Stimulated activated naive CD8-positive, alpha-beta T cell treated with anti-CD3 and anti-CD28 coated beads, Interleukin-15, Interleukin-2, amounts not matched to agents 100 U/mL and 50 U/mL, for 24 hours (primary cell): Measurements from ENCODE around the gene RPL36.
"Not testable (repeated sequence)": the region's sequence is repeated elsewhere in the genome, so short reads cannot be mapped to it uniquely, and the experiment has no call there.

Experiments used
- ATAC-seq: fragments of 150-1000 bp; cut with Tn5 transposase; one replicate; pipeline ENCODE4 v1.10.0; 2021
- DNase-seq: peaks from one replicate; pipeline ENCODE4 v3.0.0; 2021

Gene RPL36

GRCh38 chr19:5674714-5675113 lies 15.4 kb upstream of the RPL36 start:
- ATAC-seq: no peak
- DNase-seq: no peak

- DNase-seq (no peak), ATAC-seq (no peak)
Observed at GRCh38 chr19:5676105-5676771, 13.9 kb upstream of the RPL36 start.

GRCh38 chr19:5676772-5677105 lies 13.4 kb upstream of the RPL36 start:
- DNase-seq (no peak), ATAC-seq (no peak)

DNA sequence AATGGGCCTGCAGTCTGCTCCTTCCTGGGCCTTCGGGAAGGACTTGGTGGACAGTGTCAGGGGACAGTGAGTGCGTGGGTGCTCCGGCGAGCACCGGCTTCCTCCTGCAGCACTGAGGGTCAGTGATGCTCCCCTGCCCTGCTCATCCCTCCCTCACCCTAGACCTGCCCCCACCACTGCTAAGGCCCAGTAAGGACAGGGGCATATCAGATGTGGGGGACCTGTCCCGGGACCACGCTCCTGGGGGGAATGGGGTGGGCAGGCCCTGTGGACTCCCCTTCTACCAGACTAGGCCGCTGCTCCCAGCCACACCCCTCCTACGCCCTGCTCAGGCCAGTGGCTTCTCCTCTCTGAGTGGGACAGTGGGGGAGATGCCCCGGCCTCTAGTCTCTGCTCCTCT lies 13.0 kb upstream of the RPL36 start:
- ATAC-seq: no peak
- DNase-seq: no peak

DNA sequence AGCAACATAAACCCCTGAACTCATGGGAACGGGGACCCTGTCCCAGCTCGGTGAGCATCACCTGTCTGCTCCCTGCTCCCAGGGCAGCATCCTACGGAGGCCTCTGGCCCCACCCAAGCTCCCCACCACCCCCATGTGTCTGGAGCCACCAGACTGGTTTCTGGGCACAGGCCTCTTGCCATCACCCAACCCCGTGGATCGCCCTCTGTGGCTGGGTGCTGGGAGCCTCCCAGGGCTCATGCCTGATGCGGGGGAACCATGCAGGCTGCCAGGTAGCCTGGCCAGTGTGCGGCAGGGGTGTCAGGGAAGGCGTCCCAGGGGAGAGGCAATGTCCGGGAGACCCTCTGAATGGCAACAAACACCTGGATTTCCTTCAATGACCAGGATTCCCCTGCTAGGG lies 12.5 kb upstream of the RPL36 start:
- ATAC-seq: no peak
- no peak for DNase-seq

DNA sequence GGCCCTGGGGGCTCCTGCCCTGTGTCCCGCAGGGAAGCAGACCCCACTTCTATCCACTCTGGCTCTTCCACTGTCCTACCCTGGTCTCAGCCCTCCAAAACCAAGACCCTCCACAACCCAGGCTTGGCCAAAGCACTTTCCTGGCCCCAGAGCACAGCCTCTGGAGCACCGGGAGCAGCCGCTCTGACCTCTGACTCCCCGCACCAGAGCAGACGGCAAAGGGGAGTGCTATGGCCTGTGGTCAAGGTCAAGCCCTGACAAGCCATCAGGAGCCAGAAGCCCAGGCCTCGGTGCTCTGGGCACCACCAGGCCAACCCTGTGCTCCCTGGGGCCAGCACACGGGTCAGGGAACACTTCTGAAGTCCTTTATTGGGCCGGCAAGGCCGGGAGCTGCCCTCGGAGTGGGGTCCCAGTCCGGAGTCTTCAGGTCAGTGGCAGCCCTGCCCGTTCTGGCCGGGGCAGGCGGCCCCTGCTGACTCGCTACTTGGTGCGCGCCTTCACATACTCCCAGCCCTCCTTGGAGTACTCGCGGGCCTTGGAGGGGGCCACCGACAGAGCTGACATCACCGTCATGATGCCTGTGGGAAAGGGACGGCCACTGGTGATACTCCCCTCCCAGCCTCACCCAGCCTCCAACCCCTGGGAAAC lies 11.9 kb upstream of the RPL36 start:
- DNase-seq: no peak
- ATAC-seq: no peak

DNA sequence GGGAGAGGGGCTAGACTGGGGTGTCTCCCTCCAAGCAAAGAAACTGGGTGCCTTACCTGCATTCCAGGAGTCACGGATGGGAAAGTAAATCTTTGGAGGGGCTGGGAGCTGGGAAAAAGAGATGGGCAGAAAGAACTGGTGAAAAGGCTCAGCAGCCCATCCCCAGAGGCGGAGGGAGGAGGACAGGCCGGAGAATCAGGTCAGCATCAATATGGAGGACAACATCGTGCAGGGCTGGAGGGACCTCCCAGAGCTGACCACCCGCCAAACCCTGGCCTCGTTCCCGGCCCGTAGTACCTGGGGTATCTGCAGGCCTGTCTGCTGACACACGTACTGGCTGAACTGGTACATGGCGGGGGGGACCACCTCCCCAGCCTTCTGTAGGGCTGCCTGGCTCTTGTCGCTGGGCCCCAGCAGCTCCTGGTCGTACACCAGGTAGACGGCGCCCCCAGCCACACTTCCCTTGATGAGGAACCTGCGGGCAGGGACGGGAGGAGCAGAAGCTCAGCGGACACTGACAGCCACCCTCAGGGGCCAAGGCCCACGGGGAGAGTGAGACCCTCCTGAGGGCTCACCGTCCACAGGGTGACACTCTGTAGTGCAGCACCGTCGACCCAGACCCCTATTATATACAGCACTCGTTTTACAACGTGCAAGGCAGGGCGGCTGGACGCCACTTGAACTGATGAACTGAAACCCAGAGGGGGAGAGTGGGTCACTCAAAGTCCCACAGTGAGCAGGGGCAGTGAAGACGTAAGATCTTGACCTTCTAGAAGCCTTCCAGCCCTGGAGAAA lies 10.6 kb upstream of the RPL36 start:
- ATAC-seq (no peak), DNase-seq (no peak)

- DNase-seq (no peak), ATAC-seq (no peak)
Observed at GRCh38 chr19:5680084-5680436, 10.0 kb upstream of the RPL36 start.

GRCh38 chr19:5680437-5681368 lies 9.4 kb upstream of the RPL36 start, which contains the start of the genes HSD11B1L and MICOS13:
TSS of gene HSD11B1L (plus strand) at chr19:5681027. CDS start at chr19:5684833, 3,806 bp downstream.
TSS of gene MICOS13 (minus strand) at chr19:5680516. CDS start at chr19:5680486, 30 bp downstream.
- peak; percentile 97 for DNase-seq
- ATAC-seq: peak; percentile 96

DNA sequence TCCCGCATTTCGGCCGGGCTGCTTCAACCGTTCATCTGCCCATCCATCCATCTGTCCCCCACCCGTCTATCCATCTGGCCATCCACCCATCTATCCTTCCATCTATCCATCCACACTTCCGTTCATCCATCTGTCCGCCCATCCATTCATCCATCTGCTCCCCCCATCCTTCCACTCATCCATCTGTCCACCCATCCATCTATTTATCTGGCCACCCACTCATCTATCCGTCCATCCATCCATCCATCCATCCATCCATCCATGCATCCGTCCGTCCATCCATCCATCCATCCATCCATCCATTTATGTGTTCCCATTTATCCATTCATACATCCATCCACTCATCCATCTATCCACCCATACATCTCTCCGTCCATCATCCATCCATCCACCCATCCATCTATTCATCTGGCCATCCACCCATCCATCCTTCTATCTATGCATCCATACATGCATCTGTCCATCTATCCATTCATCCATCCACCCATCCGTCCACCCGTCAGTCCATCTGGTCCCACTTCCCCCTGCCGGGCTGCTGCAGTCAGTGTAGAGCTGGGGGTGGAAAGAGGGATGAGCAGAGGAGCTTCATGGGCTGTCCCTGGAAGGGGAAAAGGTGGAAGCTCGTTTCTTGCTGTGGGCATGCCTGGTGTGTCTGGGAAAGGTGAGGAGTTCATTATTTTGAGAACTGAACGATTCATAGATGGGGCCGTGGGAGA lies 8.5 kb upstream of the RPL36 start:
- no peak for ATAC-seq

GRCh38 chr19:5682107-5682482 lies 8.0 kb upstream of the RPL36 start:
- ATAC-seq: no peak

More for the DNA sequence above, 8.5 kb upstream of the RPL36 start:
- DNase-seq: no peak

GRCh38 chr19:5683177-5683886 lies 6.8 kb upstream of the RPL36 start:
- no peak for ATAC-seq
- DNase-seq: no peak

More at GRCh38 chr19:5682107-5682482, 8.0 kb upstream of the RPL36 start:
- no peak for DNase-seq

GRCh38 chr19:5684694-5685430 lies 5.2 kb upstream of the RPL36 start:
- ATAC-seq (no peak), DNase-seq (no peak)

DNA sequence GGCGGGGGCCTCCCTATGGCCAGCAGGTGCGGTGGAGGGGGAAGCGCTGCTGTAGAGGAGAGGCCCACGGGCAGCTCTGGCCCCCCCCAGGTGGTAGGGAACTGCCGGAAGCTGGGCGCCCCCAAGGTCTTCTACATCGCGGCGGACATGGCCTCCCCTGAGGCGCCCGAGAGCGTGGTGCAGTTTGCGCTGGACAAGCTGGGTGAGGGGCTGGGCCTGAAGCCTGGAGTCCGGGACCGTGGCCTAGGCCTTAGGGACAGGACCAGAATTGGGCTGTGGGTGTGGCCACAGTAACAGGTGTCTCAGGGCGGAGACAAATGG lies 3.8 kb upstream of the RPL36 start:
- DNase-seq (no peak), ATAC-seq (no peak)

GRCh38 chr19:5686647-5687359 lies 3.3 kb upstream of the RPL36 start:
- peak; percentile 78 for ATAC-seq
- DNase-seq: peak; percentile 100

DNA sequence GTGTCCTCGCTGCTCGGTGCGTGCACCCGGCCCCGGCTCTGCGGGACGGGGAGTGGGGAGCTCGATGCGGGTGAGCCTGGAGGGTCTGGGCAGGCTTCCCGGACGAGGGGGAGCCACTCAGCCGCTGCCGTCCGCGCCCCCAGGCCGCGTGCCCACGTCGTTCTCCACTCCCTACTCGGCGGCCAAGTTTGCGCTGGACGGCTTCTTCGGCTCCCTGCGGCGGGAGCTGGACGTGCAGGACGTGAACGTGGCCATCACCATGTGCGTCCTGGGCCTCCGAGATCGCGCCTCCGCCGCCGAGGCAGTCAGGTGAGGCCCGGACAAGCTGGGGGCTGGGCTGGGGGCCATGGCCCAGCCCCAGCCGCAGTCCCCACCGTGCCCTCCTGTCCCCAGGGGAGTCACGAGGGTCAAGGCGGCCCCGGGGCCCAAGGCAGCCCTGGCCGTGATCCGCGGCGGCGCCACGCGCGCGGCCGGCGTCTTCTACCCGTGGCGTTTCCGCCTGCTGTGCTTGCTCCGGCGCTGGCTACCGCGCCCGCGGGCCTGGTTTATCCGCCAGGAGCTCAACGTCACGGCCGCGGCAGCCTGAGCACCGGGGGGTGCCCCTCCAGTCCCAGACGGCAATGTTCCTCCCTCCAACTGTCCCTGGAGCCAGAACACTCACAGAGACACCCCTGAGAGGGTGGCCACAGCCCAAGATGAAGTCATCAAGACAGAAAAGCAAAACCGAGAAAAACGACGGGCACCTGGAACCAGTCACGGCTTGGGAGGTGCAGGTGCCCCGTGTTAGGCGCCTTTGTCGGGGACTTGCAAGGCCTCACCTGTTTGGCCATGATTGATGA lies 2.5 kb upstream of the RPL36 start:
- no peak for DNase-seq
- ATAC-seq: no peak

DNA sequence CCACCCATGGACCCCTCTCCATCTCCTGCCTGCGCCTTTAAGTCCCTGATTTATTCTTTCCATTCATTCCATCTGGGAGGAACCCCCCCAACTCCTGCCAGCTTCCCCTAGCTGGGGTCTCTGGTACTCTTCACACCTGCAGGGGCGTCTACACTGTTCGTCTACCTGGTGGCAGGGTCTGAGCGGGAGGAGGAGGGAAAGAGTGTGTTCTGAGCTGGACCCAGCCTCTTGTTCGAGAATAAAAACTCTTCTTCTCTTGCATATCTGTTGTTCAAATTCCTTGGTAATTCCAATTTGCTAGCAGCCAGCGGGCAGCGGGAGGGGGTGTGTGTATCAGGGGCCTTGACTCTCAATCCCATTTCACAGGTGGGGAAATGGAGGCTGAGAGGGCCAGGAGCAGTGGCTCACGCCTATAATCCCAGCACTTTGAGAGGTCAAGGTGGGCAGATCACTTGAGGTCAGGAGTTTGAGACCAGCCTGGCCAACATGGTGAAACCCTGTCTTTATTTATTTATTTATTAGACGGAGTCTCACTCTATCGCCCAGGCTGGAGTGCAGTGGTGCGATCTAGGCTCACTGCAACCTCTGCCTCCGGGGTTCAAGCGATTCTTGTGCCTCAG lies 1.7 kb upstream of the RPL36 start:
- not testable (repeated sequence) for DNase-seq, ATAC-seq
